Fibroblast of skin of left quadriceps (primary cell): ENCODE data around the gene CLEC2D.
"Not testable (repeated sequence)": the region's sequence is repeated elsewhere in the genome, so short reads cannot be mapped to it uniquely, and the experiment has no call there.

Source experiments
- DNase-seq, 2 experiments: peaks; one replicate each; pipeline ENCODE4 v3.0.0-alpha.2; 2013; ENCODE audit warnings: low read depth in 2 of 2

CLEC2D gene

DNA sequence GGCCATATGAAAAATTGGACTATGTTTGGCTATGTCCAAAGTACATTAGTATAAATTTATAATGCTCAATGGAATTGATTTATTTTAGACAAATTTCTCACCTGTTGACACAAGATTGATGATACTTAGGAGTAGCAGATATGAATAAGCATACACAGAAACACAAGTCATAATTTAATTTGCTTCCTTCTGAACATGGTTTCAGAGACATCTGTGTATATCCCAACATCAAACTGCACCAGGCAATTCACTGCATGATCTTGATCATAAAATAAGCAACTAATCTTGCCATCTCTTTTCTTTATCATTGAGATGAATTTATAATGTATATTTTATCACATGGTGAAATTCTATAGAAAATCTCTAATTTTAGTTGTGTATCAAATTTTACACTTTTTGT lies 59.6 kb downstream of the CLEC2D start:
- no peak for DNase-seq

DNA sequence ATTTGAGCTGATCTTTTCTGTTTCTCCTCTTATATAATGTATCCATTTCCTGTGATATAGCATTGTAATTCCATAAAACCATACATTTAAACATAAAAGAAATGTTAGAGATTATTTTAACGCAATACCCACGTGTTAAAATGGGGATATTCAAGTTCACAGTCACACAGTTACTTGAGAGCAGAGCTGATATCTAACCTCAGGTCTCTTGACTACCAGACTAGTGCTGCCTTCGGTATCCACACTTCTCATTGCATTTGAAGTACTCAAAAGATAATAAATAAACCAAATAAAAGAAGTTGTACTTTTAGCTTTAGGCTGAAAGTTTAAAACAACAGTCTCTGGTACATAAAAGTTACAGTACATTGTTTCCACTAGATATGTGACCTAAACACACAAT lies 60.5 kb downstream of the CLEC2D start:
- DNase-seq = no peak

DNA sequence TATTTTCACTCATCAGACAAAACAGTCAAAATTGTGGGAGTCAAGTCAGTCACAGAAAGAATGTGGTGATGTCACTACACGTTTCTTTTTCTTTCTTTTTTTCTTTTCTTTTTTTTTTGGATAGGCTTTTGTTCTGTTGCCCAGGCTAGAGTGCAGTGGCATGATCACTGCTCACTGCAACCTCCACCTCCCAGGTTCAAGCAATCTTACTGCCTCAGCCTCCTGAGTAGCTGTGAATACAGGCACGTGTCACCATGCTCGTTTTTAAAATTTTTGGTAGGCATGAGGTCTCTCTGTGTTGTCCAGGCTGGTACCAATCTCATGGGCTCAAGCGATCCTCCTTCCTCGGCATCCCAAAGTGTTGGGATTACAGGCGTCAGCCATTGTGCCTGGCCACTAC lies 61.1 kb downstream of the CLEC2D start:
- DNase-seq = no peak

DNA sequence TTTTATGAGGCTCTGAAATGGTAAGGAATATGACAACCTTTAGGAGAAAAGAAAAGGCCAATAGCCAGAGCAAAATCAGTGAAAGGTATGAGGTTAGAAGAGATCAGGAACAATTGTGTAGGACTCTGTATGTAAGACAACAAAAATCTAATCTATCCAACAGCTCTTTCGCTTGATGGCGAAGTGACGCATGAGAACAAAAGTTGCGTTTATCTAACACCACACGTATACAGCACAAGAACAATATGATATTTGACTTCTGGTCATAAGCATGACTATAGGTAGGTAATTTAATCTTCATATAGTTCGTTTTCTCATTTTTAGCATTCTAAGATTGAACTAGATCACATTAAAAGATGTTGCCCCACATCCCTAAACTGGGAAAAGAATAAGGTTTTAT lies 61.9 kb downstream of the CLEC2D start:
- DNase-seq = no peak

- DNase-seq = no peak
Measured at GRCh38 chr12:9731797-9732196, 62.3 kb downstream of the CLEC2D start.

DNA sequence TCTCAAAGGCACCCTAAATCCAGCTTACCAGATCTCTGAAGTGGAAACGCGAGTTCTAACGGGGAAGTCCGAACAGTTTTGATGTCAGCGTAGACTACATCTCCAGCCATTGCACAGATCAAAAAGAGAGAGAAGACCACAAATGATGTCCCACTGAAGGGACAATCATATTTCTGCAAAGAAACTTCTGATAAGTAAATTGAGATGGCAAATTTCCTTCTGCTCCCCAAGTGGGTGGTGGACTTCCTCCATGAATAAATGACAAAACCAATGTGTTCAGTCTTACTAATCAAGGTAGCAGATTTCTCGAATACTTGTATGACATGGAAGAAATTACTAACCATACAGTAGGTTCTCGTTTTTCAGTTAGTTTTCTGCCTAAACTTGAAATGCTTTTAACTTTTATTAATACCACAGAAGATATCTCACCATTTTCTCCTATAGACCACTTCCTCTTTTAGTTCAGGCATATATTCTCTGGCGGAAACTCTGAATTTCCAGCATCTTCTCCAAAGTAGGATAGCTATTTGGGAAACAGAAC lies 63.5 kb downstream of the CLEC2D start, which contains the start of gene CLECL1:
Gene CLECL1, minus strand, starts transcription at position 177 of the 541 bp plus-strand sequence.
- DNase-seq = no peak

- no peak for DNase-seq
Measured at GRCh38 chr12:9735601-9736000, 66.1 kb downstream of the CLEC2D start.

- DNase-seq = no peak
Measured at GRCh38 chr12:9736936-9737705, 67.6 kb downstream of the CLEC2D start.

DNA sequence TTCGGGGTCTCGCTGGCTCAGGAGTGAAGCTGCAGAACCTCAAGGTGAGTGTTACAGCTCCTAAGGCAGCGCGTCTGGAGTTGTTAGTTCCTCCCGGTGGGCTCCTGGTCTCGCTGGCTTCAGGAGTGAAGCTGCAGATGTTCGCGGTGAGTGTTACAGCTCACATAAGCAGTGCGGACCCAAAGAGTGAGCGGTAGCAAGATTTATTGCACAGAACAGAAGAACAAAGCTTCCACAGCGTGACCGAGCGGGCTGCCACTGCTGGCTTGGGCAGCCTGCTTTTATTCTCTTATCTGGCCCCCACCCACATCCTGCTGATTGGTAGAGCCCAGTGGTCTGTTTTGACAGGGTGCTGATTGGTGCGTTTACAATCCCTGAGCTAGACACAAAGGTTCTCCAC lies 69.4 kb downstream of the CLEC2D start:
- not testable (repeated sequence) for DNase-seq

- DNase-seq = not testable (repeated sequence)
Measured at GRCh38 chr12:9739404-9740105, 70.0 kb downstream of the CLEC2D start.

DNA sequence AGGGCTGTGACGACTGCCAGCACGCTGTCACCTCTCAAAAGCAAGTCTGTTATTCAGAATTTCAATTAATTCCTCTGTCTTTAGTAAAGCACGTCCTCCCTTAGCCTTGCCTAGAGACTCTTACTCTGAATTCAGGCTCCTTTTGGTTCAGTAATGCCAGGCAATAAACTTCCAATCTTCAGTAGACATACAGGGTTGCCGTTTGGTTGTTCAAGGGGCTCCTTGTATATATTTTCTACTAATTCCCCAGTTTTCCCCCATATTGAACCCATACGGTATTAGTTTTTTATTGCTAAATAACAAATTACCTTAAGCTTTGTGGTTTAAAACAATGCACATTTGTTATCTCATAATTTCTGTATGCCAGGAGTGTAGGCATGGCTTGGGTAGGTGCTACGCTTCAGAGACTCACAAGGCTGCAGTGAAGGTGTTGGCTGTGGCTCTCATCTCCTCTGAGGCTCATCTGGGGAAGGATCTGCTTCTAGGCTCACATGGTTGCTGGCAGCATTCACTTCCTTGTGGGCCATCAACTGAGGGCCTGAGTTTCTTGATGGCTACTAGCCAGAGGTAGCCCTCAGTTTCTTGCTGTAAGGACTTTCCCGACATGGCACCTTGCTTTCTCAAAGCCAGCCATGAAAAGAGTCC lies 70.7 kb downstream of the CLEC2D start:
- no peak for DNase-seq

DNA sequence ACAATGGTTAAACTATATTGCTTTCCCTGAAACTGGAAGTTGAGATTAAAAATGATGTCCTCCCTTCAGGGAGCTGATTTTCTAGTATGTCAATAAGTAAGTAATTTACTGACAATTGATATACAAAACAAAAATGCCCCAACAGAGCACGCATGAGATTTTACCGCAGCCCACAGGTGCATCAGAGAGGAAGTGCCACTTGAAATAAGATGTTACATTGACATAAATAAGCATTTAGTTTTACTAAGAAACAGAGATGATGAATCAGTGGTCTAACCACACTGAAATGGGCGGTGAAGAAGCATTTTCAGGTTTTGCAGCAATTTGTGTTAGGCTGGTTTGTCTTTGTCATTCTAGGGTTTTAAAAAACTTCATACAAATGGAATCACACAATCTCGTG lies 72.2 kb downstream of the CLEC2D start:
- DNase-seq = no peak

GRCh38 chr12:9742661-9743060 lies 73.1 kb downstream of the CLEC2D start:
- DNase-seq = no peak

- no peak for DNase-seq
Measured at GRCh38 chr12:9745199-9745598, 75.7 kb downstream of the CLEC2D start.
